ENCODE data around the gene BICD1.

The BICD1 gene

DNA sequence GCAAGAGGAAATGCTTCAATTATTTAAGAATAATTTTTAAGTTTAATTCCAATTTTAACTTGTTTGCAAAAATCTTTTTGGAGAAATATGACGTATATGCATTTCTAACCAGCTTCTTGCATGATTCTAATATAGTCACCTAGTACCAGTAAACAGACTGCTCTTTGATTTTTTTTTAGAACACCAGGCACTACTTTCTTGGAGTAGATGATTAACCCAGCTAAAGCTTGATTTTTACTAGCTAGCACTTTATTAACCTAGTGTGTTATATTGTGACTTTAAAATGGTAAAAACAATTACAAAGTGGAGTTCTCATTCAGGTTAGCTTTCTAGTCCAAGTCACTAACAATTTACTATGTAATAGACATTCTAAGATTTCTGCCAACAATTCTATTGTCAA, 260.1 kb downstream of the BICD1 start:
- no peak overlapping the region for H3K4me3 ChIP-seq (ENCODE audit: low read length)
- no peaks in the 10 kb centered on the region for H3K79me2 ChIP-seq (ENCODE audit: control insufficient read depth, low read length)
- no peaks in the 10 kb centered on the region for H3K9me3 ChIP-seq (ENCODE audit: control insufficient read depth, insufficient read depth, low read length)
- no peaks in the 10 kb centered on the region for H3K36me3 ChIP-seq (ENCODE audit: control insufficient read depth, low read length)
- no peaks in the 10 kb centered on the region for H3K27me3 ChIP-seq (ENCODE audit: control insufficient read depth, low read length)
- H4K20me1 ChIP-seq (ENCODE audit: control insufficient read depth, insufficient read depth, low read depth, low read length): no peaks in the 10 kb centered on the region
- no peak overlapping the region for H3K4me2 ChIP-seq (ENCODE audit: low read length)
- no peak overlapping the region for H3K27ac ChIP-seq (ENCODE audit: low read depth, low read length)
- no peaks in the 10 kb centered on the region for H3F3A ChIP-seq (ENCODE audit: control insufficient read depth, insufficient read depth)
- peaks cover 6% of the 10 kb centered on the region for H3K4me1 ChIP-seq (ENCODE audit: control insufficient read depth, low read length)
- no peaks in the 10 kb centered on the region for H3K9me2 ChIP-seq (replicated peaks; ENCODE audit: control insufficient read depth, low read length)
- TF ChIP-seq EZH2phosphoT487 (IDR thresholded peaks at IDR 0.05; ENCODE audit: borderline replicate concordance, low read length) (no peak), CTCF (IDR thresholded peaks at IDR 0.05; ENCODE audit: low read depth, low read length, poor library complexity, severe bottlenecking) (no peak)

- no peak for TF ChIP-seq EZH2phosphoT487 (IDR thresholded peaks at IDR 0.05; ENCODE audit: borderline replicate concordance, low read length)
- TF ChIP-seq CTCF (IDR thresholded peaks at IDR 0.05; ENCODE audit: low read depth, low read length, poor library complexity, severe bottlenecking): no peak
- H4K20me1 ChIP-seq (ENCODE audit: control insufficient read depth, insufficient read depth, low read depth, low read length): no peaks in the 10 kb centered on the region
- no peaks in the 10 kb centered on the region for H3K9me2 ChIP-seq (replicated peaks; ENCODE audit: control insufficient read depth, low read length)
- H3K27ac ChIP-seq (ENCODE audit: low read depth, low read length): no peak overlapping the region
- no peaks in the 10 kb centered on the region for H3K27me3 ChIP-seq (ENCODE audit: control insufficient read depth, low read length)
- H3K4me2 ChIP-seq (ENCODE audit: low read length): no peak overlapping the region
- no peaks in the 10 kb centered on the region for H3K9me3 ChIP-seq (ENCODE audit: control insufficient read depth, insufficient read depth, low read length)
- no peaks in the 10 kb centered on the region for H3K36me3 ChIP-seq (ENCODE audit: control insufficient read depth, low read length)
- H3K79me2 ChIP-seq (ENCODE audit: control insufficient read depth, low read length): no peaks in the 10 kb centered on the region
- H3F3A ChIP-seq (ENCODE audit: control insufficient read depth, insufficient read depth): no peaks in the 10 kb centered on the region
- no peak overlapping the region for H3K4me3 ChIP-seq (ENCODE audit: low read length)
- peaks cover 11% of the 10 kb centered on the region for H3K4me1 ChIP-seq (ENCODE audit: control insufficient read depth, low read length)
Observed at GRCh38 chr12:32367381-32367780, 260.7 kb downstream of the BICD1 start.

DNA sequence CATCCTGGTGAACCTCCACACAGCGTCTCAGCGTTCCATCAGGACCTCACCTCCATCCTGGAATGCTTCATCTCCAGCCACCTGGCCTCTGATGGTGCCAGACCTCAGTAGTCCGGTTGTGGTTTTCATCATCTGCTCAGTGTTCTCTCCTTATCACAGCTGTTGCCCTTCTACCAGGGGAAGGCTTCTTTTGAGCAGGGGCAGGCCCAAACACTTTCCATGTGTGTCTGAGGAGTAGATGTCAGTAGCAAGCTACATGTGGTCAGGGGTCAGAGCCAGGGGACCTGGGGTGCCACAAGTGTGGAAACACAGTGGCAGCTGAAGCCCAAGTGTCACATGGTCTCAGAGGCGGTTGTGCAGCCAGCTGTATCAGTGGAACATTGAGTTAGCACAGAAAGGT, 262.6 kb downstream of the BICD1 start:
- no peaks in the 10 kb centered on the region for H3K9me2 ChIP-seq (replicated peaks; ENCODE audit: control insufficient read depth, low read length)
- no peak overlapping the region for H3K27ac ChIP-seq (ENCODE audit: low read depth, low read length)
- TF ChIP-seq EZH2phosphoT487 (IDR thresholded peaks at IDR 0.05; ENCODE audit: borderline replicate concordance, low read length): no peak
- TF ChIP-seq CTCF (IDR thresholded peaks at IDR 0.05; ENCODE audit: low read depth, low read length, poor library complexity, severe bottlenecking): no peak

More for the DNA sequence above, 262.6 kb downstream of the BICD1 start:
- no peaks in the 10 kb centered on the region for H3F3A ChIP-seq (ENCODE audit: control insufficient read depth, insufficient read depth)
- no peaks in the 10 kb centered on the region for H3K27me3 ChIP-seq (ENCODE audit: control insufficient read depth, low read length)
- H3K9me3 ChIP-seq (ENCODE audit: control insufficient read depth, insufficient read depth, low read length): no peaks in the 10 kb centered on the region
- peaks cover 11% of the 10 kb centered on the region for H3K4me1 ChIP-seq (ENCODE audit: control insufficient read depth, low read length)
- no peak overlapping the region for H3K4me3 ChIP-seq (ENCODE audit: low read length)
- H3K79me2 ChIP-seq (ENCODE audit: control insufficient read depth, low read length): no peaks in the 10 kb centered on the region
- H4K20me1 ChIP-seq (ENCODE audit: control insufficient read depth, insufficient read depth, low read depth, low read length): no peaks in the 10 kb centered on the region
- H3K4me2 ChIP-seq (ENCODE audit: low read length): no peak overlapping the region
- H3K36me3 ChIP-seq (ENCODE audit: control insufficient read depth, low read length): no peaks in the 10 kb centered on the region

Data from DOHH2 (cell line).